Epithelial cell of proximal tubule (primary cell): ENCODE results near the gene ZBTB47. TPM values are rescaled to one million over a fixed set of nuclear protein-coding genes. Genes with fewer than 3 reads are reported as not detected.

Experiments
- DNase-seq: peaks from one replicate; pipeline ENCODE4 v3.0.0-alpha.2; 2011; ENCODE audit warnings: low read depth
- H3K4me3 ChIP-seq: 2 replicates; pipeline ENCODE4 v1.5.1; 2011; ENCODE audit warnings: low read depth, mild to moderate bottlenecking, low read length
- total RNA-seq: library from RNA; depleted of rRNA; stranded (reverse); fragments of >200 nt; gene quantifications from 2 replicates; pipeline ENCODE4 v1.2.3, GENCODE V29; 2015
- TF ChIP-seq, protein P1 (sequence below): conservative IDR thresholded peaks from 2 replicates; pipeline ENCODE4 v1.5.1; 2012; ENCODE audit warnings: low read depth, mild to moderate bottlenecking, low read length

ZBTB47 gene
- total RNA-seq, 1 donor from 2014 or later: 5.6 TPM

DNA sequence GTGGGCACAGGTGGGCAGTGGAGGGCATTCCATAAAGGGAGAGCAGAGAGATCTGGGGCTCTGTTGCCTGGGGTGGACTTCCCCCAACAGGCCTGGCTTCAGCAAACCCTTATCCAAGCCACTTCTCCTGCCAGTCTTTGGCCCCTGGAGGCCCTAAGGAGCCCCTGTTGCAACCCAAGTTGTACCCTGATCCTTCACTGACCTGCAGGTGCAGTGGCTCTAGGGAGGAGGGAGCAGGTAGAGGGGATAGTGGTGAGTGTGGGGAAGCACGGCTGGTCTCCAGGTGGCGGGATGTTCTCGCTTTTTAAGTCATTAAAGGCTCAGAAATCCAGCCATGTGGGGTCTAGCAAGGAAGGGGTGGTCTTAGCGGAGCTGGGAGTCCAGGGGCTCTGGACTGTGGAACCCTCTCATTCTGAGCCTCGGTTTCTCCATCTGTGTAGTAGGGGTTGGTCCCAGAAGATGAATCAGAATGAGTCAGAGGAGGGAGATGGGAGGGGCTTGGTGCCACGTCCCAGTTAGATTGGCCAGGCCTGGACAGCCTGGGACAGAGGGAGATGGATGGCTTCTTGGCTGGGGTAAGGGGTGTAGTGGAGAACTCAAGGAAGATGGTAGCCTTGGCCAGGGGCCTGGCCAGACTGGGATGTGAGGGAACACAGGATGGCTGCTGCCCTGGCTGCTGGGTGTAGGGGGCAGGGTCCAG, 2.6 kb downstream of the ZBTB47 start:
- DNase-seq: no peak
- TF ChIP-seq, protein P1, sequence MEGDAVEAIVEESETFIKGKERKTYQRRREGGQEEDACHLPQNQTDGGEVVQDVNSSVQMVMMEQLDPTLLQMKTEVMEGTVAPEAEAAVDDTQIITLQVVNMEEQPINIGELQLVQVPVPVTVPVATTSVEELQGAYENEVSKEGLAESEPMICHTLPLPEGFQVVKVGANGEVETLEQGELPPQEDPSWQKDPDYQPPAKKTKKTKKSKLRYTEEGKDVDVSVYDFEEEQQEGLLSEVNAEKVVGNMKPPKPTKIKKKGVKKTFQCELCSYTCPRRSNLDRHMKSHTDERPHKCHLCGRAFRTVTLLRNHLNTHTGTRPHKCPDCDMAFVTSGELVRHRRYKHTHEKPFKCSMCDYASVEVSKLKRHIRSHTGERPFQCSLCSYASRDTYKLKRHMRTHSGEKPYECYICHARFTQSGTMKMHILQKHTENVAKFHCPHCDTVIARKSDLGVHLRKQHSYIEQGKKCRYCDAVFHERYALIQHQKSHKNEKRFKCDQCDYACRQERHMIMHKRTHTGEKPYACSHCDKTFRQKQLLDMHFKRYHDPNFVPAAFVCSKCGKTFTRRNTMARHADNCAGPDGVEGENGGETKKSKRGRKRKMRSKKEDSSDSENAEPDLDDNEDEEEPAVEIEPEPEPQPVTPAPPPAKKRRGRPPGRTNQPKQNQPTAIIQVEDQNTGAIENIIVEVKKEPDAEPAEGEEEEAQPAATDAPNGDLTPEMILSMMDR: no peak
- no peak overlapping the region for H3K4me3 ChIP-seq

DNA sequence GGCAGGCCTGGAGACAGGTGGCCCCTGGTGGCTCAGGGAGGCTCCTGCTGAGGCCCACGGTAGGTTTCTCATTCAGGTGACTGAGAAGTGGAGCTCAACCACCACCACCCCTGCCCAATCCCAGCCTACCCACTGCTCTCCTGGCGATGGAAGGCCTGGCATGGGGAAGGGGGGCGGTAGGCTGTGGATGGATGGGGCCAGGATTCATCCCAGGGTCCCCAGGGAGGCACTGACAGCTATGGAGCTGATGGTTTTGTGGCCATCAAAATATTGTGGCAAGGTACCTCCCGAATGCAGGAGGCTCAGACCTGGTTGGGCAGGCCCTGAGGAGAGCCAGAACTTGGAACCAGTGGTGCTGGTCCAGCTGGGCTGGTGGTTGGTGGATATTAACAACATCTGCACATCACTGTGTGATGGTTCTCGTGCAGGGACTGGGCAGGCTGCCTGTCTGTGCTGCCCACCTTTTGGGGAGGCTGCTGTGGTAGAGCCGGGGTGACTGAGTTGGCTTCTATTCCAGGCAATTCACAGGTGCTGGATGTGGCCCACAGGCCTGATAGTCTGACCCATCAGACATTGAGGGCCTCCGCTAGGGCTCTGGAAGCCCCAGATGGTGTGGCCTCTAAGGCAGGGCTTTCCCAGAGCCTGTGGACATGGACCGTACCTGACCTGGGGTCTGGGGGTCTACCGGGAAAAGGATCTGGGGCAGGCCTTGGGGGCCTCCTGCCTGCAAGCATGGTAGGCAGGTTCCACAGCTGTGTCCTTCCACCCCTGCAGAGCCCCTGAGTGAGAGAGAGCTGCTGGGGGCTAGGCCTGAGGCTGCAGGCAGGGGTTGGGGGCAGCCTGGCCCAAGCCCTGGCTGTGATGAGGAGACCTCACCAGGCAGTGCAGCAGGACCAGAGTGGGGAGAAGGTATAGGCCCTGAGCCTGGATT, 3.4 kb downstream of the ZBTB47 start:
- TF ChIP-seq, protein P1: no peak
- no peak overlapping the region for H3K4me3 ChIP-seq
- DNase-seq: no peak

DNA sequence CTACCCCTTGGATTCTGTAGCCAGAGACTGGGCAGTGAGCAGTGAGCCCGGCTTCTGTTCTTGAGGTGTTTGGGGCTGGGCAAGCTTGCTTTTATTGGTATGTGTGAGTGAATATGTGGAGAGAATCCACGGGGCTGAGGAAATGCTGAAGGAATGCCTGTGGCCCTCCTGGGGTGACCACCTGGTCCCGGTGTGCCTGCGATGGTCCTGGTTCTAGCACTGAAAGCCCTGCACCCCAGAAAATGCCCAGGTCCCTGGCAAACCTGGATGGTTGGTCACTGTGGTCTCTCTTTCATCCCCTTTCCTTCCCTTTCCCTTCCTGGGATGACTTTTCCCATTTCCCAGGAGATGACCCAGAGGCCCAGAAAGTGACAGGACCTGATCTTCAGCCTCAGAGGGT, 4.2 kb downstream of the ZBTB47 start:
- no peak overlapping the region for H3K4me3 ChIP-seq
- no peak for DNase-seq
- TF ChIP-seq, protein P1: no peak

DNA sequence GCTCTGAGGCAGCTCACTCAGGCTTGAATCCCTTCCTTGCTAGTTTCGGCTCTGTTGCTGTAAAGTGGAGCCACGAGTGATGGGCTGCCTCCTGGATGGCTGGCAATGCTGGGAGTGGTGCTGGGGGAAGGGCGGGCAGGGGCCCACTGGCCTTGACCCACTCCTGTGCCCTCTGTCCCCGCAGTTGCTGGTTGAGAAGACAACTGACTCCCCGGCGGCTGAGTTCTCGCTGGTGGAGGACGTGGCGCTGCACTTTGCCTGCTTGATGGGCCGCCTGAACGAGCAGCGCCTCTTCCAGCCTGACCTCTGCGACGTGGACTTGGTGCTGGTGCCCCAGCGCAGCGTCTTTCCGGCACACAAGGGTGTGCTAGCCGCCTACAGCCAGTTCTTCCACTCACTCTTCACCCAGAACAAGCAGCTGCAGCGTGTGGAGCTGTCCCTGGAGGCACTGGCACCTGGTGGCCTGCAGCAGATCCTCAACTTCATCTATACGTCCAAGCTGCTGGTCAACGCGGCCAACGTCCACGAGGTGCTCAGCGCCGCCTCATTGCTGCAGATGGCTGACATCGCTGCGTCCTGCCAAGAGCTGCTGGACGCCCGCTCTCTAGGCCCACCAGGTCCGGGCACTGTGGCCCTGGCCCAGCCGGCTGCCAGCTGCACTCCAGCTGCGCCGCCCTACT, 4.7 kb downstream of the ZBTB47 start:
- TF ChIP-seq, protein P1: no peak
- H3K4me3 ChIP-seq: no peak overlapping the region
- DNase-seq: no peak

DNA sequence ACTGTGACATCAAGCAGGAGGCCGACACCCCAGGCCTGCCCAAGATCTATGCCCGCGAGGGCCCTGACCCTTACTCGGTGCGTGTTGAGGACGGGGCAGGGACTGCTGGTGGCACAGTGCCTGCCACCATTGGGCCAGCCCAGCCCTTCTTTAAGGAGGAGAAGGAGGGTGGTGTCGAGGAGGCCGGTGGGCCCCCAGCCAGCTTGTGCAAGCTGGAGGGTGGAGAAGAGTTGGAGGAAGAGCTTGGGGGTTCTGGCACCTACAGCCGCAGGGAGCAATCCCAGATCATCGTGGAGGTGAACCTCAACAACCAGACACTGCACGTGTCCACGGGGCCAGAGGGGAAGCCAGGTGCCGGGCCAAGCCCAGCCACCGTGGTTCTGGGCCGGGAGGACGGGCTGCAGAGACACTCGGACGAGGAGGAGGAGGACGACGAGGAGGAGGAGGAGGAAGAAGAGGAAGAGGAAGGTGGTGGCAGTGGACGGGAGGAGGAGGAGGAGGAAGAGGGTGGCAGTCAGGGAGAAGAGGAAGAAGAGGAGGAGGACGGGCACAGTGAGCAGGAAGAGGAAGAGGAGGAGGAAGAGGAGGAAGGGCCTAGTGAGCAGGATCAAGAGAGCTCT, 5.4 kb downstream of the ZBTB47 start:
- no peak overlapping the region for H3K4me3 ChIP-seq
- TF ChIP-seq, protein P1: no peak
- no peak for DNase-seq

DNA sequence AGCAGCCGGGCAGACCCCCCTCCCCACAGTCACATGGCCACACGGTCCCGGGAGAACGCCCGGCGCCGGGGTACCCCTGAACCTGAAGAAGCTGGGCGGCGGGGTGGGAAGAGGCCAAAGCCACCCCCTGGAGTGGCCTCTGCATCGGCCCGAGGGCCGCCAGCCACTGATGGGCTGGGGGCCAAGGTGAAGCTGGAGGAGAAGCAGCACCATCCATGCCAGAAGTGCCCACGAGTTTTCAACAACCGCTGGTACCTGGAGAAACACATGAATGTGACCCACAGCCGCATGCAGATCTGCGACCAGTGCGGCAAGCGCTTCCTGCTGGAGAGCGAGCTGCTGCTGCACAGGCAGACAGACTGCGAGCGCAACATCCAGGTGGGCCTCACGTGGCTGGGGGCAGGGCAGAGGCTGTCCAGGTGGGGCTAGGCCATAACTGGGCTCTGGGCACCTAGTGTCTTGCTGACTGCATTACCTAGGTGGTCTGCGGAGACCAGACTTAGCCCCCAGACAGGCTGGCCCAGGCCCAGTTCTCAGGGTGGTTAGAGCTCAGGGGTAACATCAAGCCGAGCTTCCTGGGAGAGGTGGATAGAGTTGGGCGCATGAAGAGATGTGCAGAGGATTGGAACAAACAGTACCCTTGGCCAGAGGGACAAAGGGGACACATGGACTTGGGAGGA, 6.1 kb downstream of the ZBTB47 start:
- no peak overlapping the region for H3K4me3 ChIP-seq
- DNase-seq: no peak
- TF ChIP-seq, protein P1: no peak
